Hindlimb muscle (tissue), 1 donor: Measurements from ENCODE around the gene PRPS2. TPM values are rescaled to one million over a fixed set of nuclear protein-coding genes. Genes with fewer than 3 reads are reported as not detected.

Experiments
- DNase-seq: peaks from one replicate; pipeline ENCODE4 v3.0.0-alpha.2; 2013
- polyA plus RNA-seq: library from polyadenylated mRNA; unstranded; fragments of 120-200 nt; gene quantifications from one replicate; pipeline ENCODE4 v1.2.1, GENCODE V29; 2013; ENCODE audit not compliant: insufficient read length

Gene PRPS2
- polyA plus RNA-seq: 7.7 TPM

- DNase-seq: peak; percentile 61
These were observed at the start of gene PRPS2 for GRCh38 chrX:12791257-12792228. PRPS2 (plus strand) TSS chrX:12791412; CDS start chrX:12791498, 86 bp downstream.

GRCh38 chrX:12741416-12741815 lies 49.8 kb upstream of the PRPS2 start:
- no peak for DNase-seq

GRCh38 chrX:12747433-12747832 lies 43.8 kb upstream of the PRPS2 start:
- DNase-seq: no peak

- no peak for DNase-seq
These were observed 39.3 kb upstream of the PRPS2 start for GRCh38 chrX:12751887-12752286.

GRCh38 chrX:12753366-12753765 lies 37.8 kb upstream of the PRPS2 start:
- no peak for DNase-seq

GRCh38 chrX:12758291-12758690 lies 32.9 kb upstream of the PRPS2 start:
- DNase-seq: no peak

GRCh38 chrX:12767856-12768255 lies 23.4 kb upstream of the PRPS2 start:
- no peak for DNase-seq

- no peak for DNase-seq
These were observed 22.7 kb upstream of the PRPS2 start for GRCh38 chrX:12768491-12768890.

GRCh38 chrX:12770440-12770839 lies 20.8 kb upstream of the PRPS2 start:
- DNase-seq: peak; percentile 17

GRCh38 chrX:12771445-12772069 lies 19.7 kb upstream of the PRPS2 start:
- DNase-seq: no peak

- no peak for DNase-seq
These were observed 13.5 kb upstream of the PRPS2 start for GRCh38 chrX:12777670-12778069.

GRCh38 chrX:12779534-12779933 lies 11.7 kb upstream of the PRPS2 start:
- no peak for DNase-seq

GRCh38 chrX:12788645-12789044 lies 2.6 kb upstream of the PRPS2 start:
- no peak for DNase-seq

GRCh38 chrX:12789976-12790375 lies 1.2 kb upstream of the PRPS2 start:
- DNase-seq: no peak

GRCh38 chrX:12790885-12791256 lies 341 bp upstream of the PRPS2 start:
- DNase-seq: no peak

GRCh38 chrX:12792711-12793110 lies 1.5 kb downstream of the PRPS2 start:
- DNase-seq: no peak

- no peak for DNase-seq
These were observed 3.4 kb downstream of the PRPS2 start for GRCh38 chrX:12794654-12795053.

- DNase-seq: no peak
These were observed 7.4 kb downstream of the PRPS2 start for GRCh38 chrX:12798601-12799000.

GRCh38 chrX:12799118-12799517 lies 7.9 kb downstream of the PRPS2 start:
- no peak for DNase-seq

GRCh38 chrX:12802741-12803140 lies 11.5 kb downstream of the PRPS2 start:
- DNase-seq: no peak

GRCh38 chrX:12804655-12805054 lies 13.4 kb downstream of the PRPS2 start:
- DNase-seq: no peak

GRCh38 chrX:12805333-12805732 lies 14.1 kb downstream of the PRPS2 start:
- DNase-seq: no peak

- DNase-seq: no peak
These were observed 20.4 kb downstream of the PRPS2 start for GRCh38 chrX:12811658-12812057.

- DNase-seq: no peak
These were observed 23.2 kb downstream of the PRPS2 start for GRCh38 chrX:12814420-12814819.
